GM12873 (cell line): ENCODE measurements around the gene HLA-DQA1.

ENCODE experiments used
- CTCF ChIP-seq: IDR thresholded peaks from 2 replicates; pipeline ENCODE4 v1.5.1; 2012; ENCODE audit warnings: low read depth, mild to moderate bottlenecking, moderate library complexity, low read length, control low read depth; ENCODE audit not compliant: insufficient read depth; ENCODE audit errors: missing control alignments

HLA-DQA1 gene

DNA sequence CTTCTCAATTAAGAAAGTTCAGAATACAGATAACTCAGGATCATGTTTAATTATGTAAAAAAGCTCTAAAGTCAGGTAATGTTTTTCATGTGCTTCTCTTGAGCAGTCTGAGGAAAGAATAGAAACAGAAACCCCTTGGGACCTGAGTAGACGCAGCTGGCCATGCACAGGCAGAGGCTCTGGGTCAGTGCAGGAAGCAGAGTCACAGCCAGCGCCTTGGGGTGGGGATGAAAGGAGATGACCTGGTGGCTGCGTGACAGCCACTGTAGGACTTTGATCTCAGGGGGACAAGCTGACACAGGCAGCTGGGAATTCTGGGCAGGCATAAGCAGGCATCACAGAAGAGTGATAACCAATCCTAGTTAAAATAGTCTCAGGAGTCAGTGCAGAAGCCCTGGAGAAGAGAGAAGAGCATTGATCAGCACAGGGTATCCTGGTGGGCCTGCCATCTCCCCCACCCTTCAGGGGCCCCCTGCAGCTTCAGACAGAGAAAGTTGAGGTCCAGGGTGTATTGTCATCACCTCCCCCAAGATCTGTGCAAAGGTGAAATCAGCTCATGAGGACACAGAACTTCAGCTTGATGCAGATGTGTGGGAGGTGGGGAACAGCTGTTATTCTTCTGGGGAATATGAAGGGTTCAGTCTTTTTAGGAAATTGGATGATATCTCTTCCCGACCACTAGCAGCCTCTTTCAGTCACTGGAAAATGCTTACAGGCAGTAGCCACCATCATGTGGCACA lies 22.8 kb downstream of the HLA-DQA1 start:
- no peak for TF ChIP-seq CTCF

DNA sequence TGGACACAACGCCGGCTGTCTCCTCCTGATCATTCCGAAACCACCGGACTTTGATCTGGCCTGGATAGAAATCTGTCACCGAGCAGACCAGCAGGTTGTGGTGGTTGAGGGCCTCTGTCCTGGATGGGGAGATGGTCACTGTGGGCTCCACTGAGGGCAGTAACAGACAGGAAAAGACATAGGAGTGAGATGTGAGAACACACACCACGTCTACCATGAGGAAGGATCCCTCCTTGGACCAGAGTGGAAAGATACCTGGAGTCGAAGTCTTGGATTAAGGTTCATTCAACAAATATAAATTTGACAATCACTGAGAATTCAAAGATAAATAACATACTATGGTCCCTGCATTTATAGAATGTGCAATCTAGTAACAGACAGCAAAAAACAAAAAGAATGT lies 24.9 kb downstream of the HLA-DQA1 start:
- no peak for TF ChIP-seq CTCF

GRCh38 chr6:32662836-32663235 lies 25.6 kb downstream of the HLA-DQA1 start:
- TF ChIP-seq CTCF = no peak

DNA sequence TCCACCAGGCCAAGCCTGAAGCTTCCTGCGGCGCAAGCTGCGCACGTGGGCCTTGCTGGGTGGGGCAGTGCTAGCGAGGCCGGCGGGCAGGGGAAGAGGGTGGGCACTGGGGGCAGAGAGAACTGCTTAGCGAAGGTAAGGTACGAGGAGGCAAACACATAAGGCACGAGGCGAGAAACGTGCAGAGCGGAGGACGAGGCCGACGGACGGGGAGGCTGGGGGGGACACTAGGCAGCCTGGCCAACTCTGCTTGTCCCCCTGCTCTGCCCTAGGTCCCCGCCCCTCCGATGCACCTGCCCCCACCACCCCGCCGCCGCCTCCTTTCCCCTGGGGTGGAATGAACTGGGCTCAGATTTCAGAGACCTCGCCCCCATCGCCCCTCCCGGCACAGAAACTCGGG lies 27.1 kb downstream of the HLA-DQA1 start:
- no peak for TF ChIP-seq CTCF

DNA sequence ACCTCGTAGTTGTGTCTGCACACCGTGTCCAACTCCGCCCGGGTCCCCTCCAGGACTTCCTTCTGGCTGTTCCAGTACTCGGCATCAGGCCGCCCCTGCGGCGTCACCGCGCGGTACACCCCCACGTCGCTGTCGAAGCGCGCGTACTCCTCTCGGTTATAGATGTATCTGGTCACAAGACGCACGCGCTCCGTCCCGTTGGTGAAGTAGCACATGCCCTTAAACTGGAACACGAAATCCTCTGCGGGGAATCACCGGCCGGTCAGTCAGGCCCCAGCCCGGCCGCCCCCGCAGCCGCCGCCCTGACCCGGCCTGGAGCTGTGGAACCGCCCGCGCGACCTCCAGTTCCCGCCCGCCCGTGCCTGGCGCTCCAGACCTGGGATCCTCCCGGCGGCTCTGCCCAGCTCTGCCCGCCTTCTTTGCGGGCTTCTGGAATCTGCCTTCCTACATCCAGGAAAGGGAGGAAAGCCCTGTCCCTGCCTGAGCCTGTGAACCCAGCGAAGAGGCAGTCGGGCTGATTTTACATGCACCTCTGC lies 27.7 kb downstream of the HLA-DQA1 start:
- peak; percentile 15 for TF ChIP-seq CTCF

GRCh38 chr6:32665661-32666060 lies 28.5 kb downstream of the HLA-DQA1 start:
- no peak for TF ChIP-seq CTCF

GRCh38 chr6:32666420-32667300 lies 29.5 kb downstream of the HLA-DQA1 start, which contains the start of gene HLA-DQB1:
Gene HLA-DQB1, minus strand, starts transcription at chr6:32666657. Its CDS starts 50 bp downstream, at chr6:32666607.
- TF ChIP-seq CTCF = no peak
